AG09309 (cell line): ENCODE measurements around the gene UPB1.

Source experiments
- DNase-seq: peaks from one replicate; pipeline ENCODE4 v3.0.0-alpha.2; 2010; ENCODE audit warnings: low read depth
- H3K4me3 ChIP-seq: 2 replicates; pipeline ENCODE4 v1.5.1; 2011; ENCODE audit warnings: mild to moderate bottlenecking, low read depth, low read length, moderate library complexity; ENCODE audit not compliant: control insufficient read depth
- CTCF ChIP-seq: IDR thresholded peaks from 2 replicates; pipeline ENCODE4 v1.5.1; 2011; ENCODE audit warnings: mild to moderate bottlenecking, low read depth, low read length, inconsistent platforms; ENCODE audit not compliant: insufficient read depth, control insufficient read depth; ENCODE audit errors: missing control alignments

UPB1 gene

GRCh38 chr22:24506802-24507438, 11.8 kb downstream of the UPB1 start:
- TF ChIP-seq CTCF = no peak
- DNase-seq = no peak
- H3K4me3 ChIP-seq = no peak overlapping the region

GRCh38 chr22:24507716-24508115, 12.6 kb downstream of the UPB1 start:
- DNase-seq = no peak
- TF ChIP-seq CTCF = no peak
- H3K4me3 ChIP-seq = no peak overlapping the region

DNA sequence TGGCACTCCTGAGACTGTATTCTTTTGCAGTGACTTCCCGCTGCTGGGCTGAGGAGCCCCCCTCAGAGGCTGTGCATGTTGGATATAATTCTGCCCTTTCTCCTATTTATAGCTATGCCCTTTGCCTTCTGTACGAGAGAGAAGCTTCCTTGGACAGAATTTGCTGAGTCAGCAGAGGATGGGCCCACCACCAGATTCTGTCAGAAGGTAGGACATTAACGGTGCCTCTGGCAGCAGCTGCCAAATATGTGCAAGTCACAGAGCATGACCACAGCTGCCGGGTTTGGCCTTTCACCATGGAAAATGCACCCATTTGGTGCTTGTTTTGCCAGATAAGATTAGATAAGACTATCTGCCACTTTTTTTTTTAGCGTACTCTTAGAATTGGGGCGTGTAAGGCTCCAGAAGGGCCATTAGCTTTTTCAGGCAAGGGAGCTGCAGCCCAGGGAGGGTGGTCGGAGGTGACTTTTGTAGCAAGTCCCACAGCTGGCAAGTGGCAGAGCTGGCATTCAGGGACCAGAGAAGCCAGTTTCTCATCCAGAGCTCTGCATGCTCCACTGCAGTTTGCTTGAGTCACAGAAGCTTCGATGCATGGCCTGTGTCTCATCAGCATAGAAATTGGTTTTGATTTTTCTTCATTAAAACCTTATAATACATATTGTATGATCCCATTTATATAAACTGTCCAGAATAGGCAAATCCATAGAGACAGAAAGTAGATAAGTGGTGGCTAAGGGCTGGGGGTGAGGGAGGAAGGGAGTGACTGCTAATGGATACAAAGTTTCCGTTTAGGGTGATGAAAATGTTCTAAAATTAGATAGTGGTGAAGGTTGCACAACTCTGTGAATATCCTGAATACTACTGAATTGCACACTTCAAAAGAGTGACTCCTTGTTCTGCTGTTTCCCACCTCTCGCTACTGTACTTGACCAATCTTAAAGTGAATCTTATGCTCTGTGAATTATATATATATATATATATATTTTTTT, 15.8 kb downstream of the UPB1 start:
- DNase-seq = peak; percentile 52
- no peak overlapping the region for H3K4me3 ChIP-seq
- TF ChIP-seq CTCF = no peak

DNA sequence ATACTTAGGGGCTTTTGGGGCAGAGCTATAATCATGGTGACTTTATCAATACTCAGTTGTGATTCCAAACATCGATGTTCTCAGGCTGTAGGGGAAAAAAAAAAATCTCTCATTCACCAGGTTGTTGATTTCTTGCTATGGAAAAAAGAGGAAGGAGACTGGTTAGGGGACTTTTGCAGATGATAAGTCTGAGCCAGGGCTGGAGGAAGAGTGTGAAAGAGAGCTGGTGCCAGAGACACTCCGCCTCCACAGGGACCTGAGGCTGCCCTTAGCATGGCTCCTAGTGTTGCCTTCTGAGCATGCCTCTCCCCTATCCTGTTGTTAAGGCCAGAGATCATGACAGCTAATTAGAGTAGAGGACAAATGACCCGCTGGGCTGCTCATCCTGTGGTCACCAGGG, 16.9 kb downstream of the UPB1 start:
- no peak for TF ChIP-seq CTCF
- no peak overlapping the region for H3K4me3 ChIP-seq
- DNase-seq = no peak

- TF ChIP-seq CTCF = no peak
- no peak overlapping the region for H3K4me3 ChIP-seq
- DNase-seq = no peak
Measured at GRCh38 chr22:24513378-24514240, 18.5 kb downstream of the UPB1 start.
